ENCODE data around the gene CHI3L1. TPM values are rescaled to one million over a fixed set of nuclear protein-coding genes. Genes with fewer than 3 reads are reported as not detected.

CHI3L1 gene
- total and polyA plus RNA-seq, 2 experiments from 2014 or later: 8.4 to 21.8 TPM

DNA sequence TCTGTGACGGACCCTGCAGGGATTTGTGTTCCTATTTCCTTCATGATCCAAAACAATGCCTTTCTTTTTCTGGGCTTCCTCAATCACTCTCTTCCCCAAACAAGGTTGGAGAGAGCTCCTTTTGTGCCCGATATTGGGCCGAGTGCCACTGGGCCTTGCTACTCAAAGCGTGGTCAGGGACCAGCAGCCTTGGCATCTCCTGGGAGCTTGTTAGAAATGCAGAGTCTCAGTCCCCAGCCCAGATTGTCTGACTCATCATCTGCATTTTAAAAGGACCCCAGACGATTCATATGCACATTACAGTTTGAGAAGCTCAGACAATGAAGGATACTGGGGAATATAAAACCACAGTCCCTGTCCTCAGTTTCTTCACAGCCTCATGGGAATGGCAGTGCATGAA is 39.1 kb downstream of the CHI3L1 start:
- Histone ChIP-seq H3K36me3 (replicated peaks; ENCODE audit: insufficient read depth, low read depth) (no peaks in the 10 kb centered on the region), H3K9me3 (ENCODE audit: low read depth) (no peaks in the 10 kb centered on the region), H3K9me2 (replicated peaks; ENCODE audit: insufficient read depth) (no peaks in the 10 kb centered on the region), H3K4me1 (ENCODE audit: insufficient read depth) (peaks cover 4% of the 10 kb centered on the region), H3K4me2 (no peak overlapping the region), H3K27me3 (no peaks in the 10 kb centered on the region), H3K79me2 (no peaks in the 10 kb centered on the region), H3K4me3 (no peak overlapping the region), H3K27ac (no peak overlapping the region), H2AFZ (no peak overlapping the region), H4K20me1 (ENCODE audit: insufficient read depth, poor library complexity, severe bottlenecking) (no peaks in the 10 kb centered on the region)
- TF ChIP-seq EZH2phosphoT487 (IDR thresholded peaks at IDR 0.05; ENCODE audit: low read depth, severe bottlenecking, unreplicated experiment) (no peak), EZH2 (IDR thresholded peaks at IDR 0.05; ENCODE audit: borderline replicate concordance) (no peak), CTCF (IDR thresholded peaks at IDR 0.05; ENCODE audit: poor library complexity) (no peak)
- 88% methylated on average over 5 of the region's 5 CpGs for WGBS (ENCODE audit: low lambda C conversion rate, missing lambda C conversion rate)
- no peak for DNase-seq (ENCODE audit: low spot score)

GRCh38 chr1:203146537-203146936 is 40.0 kb downstream of the CHI3L1 start:
- Histone ChIP-seq H3K4me2 (no peak overlapping the region), H4K20me1 (ENCODE audit: insufficient read depth, poor library complexity, severe bottlenecking) (no peaks in the 10 kb centered on the region), H3K79me2 (no peaks in the 10 kb centered on the region), H3K4me3 (no peak overlapping the region), H3K27me3 (no peaks in the 10 kb centered on the region), H3K4me1 (ENCODE audit: insufficient read depth) (no peaks in the 10 kb centered on the region), H3K36me3 (replicated peaks; ENCODE audit: insufficient read depth, low read depth) (no peaks in the 10 kb centered on the region), H3K27ac (no peak overlapping the region), H3K9me3 (ENCODE audit: low read depth) (no peaks in the 10 kb centered on the region), H2AFZ (no peak overlapping the region), H3K9me2 (replicated peaks; ENCODE audit: insufficient read depth) (no peaks in the 10 kb centered on the region)
- WGBS (ENCODE audit: low lambda C conversion rate, missing lambda C conversion rate): 92% methylated on average over 7 of the region's 7 CpGs
- DNase-seq (ENCODE audit: low spot score): no peak
- no peak for TF ChIP-seq EZH2 (IDR thresholded peaks at IDR 0.05; ENCODE audit: borderline replicate concordance)
- TF ChIP-seq CTCF (IDR thresholded peaks at IDR 0.05; ENCODE audit: poor library complexity): no peak
- no peak for TF ChIP-seq EZH2phosphoT487 (IDR thresholded peaks at IDR 0.05; ENCODE audit: low read depth, severe bottlenecking, unreplicated experiment)

- Histone ChIP-seq H3K9me3 (ENCODE audit: low read depth) (no peaks in the 10 kb centered on the region), H3K4me2 (no peak overlapping the region), H3K36me3 (replicated peaks; ENCODE audit: insufficient read depth, low read depth) (no peaks in the 10 kb centered on the region), H3K9me2 (replicated peaks; ENCODE audit: insufficient read depth) (no peaks in the 10 kb centered on the region), H3K4me1 (ENCODE audit: insufficient read depth) (no peaks in the 10 kb centered on the region), H2AFZ (no peak overlapping the region), H3K27ac (no peak overlapping the region), H4K20me1 (ENCODE audit: insufficient read depth, poor library complexity, severe bottlenecking) (no peaks in the 10 kb centered on the region), H3K79me2 (no peaks in the 10 kb centered on the region), H3K27me3 (no peaks in the 10 kb centered on the region), H3K4me3 (no peak overlapping the region)
- WGBS (ENCODE audit: low lambda C conversion rate, missing lambda C conversion rate): 95% methylated on average over 2 of the region's 2 CpGs
- TF ChIP-seq EZH2phosphoT487 (IDR thresholded peaks at IDR 0.05; ENCODE audit: low read depth, severe bottlenecking, unreplicated experiment) (no peak), EZH2 (IDR thresholded peaks at IDR 0.05; ENCODE audit: borderline replicate concordance) (no peak), CTCF (IDR thresholded peaks at IDR 0.05; ENCODE audit: poor library complexity) (no peak)
- no peak for DNase-seq (ENCODE audit: low spot score)
These were observed 40.5 kb downstream of the CHI3L1 start for GRCh38 chr1:203146042-203146369.
